HEK293 (cell line): ENCODE results near the gene SLAMF1.

Source experiments
- CTCF ChIA-PET: fragments of 350-600 bp; formaldehyde crosslinking; extraction: SDS; loops from one replicate; lab custom pipeline; 2021; ENCODE audit warnings: antibody characterized with exemption; lab: Yijun Ruan, JAX
- POLR2A ChIA-PET: fragments of 300-600 bp; formaldehyde crosslinking; extraction: SDS; loops from one replicate; lab custom pipeline; 2020; ENCODE audit warnings: antibody characterized with exemption, inconsistent platforms; lab: Yijun Ruan, JAX
- H3K27ac ChIP-seq: fragments of 200-500 bp; sonication (Bioruptor generic); 2 replicates; pipeline ENCODE4 v1.5.1; 2014; ENCODE audit warnings: low read depth, low read length, control low read depth, inconsistent platforms; ENCODE audit errors: extremely low read depth
- H3K36me3 ChIP-seq, 2 experiments: fragments of 200-500 bp in 1 of 2; sonication (Bioruptor generic) in 1 of 2; 1 replicate in 1 of 2; 2 replicates in 1 of 2; pipeline ENCODE4 v1.5.1; 2014 to 2017; ENCODE audit warnings: inconsistent platforms in 2 of 2, low read length in 2 of 2; ENCODE audit not compliant: control insufficient read depth in 2 of 2, insufficient read depth in 1 of 2
- H3K4me1 ChIP-seq: fragments of 200-500 bp; sonication (Bioruptor generic); 2 replicates; pipeline ENCODE4 v1.5.1; 2014; ENCODE audit warnings: mild to moderate bottlenecking, low read length, inconsistent platforms; ENCODE audit not compliant: control insufficient read depth, insufficient read depth
- H3K4me3 ChIP-seq: 2 replicates; pipeline ENCODE4 v1.5.1; 2011; ENCODE audit warnings: low read depth, mild to moderate bottlenecking, control low read depth, low read length, moderate library complexity
- H3K9me3 ChIP-seq: fragments of 200-500 bp; sonication (Bioruptor generic); 2 replicates; pipeline ENCODE4 v1.5.1; 2014; ENCODE audit warnings: low read depth, low read length, inconsistent platforms; ENCODE audit not compliant: control insufficient read depth, insufficient read depth
- GLI2 ChIP-seq: fragments of 450-650 bp; formaldehyde crosslinking; IDR thresholded peaks from 2 replicates; pipeline ENCODE4; 2017; ENCODE audit warnings: missing biosample characterization, missing genetic modification characterization, low read depth, borderline replicate concordance
- GLI4 ChIP-seq: fragments of 450-650 bp; formaldehyde crosslinking; IDR thresholded peaks from 2 replicates; pipeline ENCODE4 v1.5.1; 2016; ENCODE audit warnings: missing biosample characterization, missing genetic modification characterization
- HOXC10 ChIP-seq: sonication (generic); formaldehyde crosslinking; IDR thresholded peaks from 2 replicates; pipeline ENCODE4 v1.8.1; 2023; ENCODE audit warnings: mild to moderate bottlenecking, missing genetic modification reagents
- KLF10 ChIP-seq: fragments of 450-650 bp; IDR thresholded peaks from 2 replicates; pipeline ENCODE4 v1.5.1; 2018; ENCODE audit warnings: missing biosample characterization, mild to moderate bottlenecking, missing genetic modification characterization
- KLF9 ChIP-seq: fragments of 450-650 bp; formaldehyde crosslinking; IDR thresholded peaks from 2 replicates; pipeline ENCODE4 v1.5.1; 2016; ENCODE audit warnings: missing biosample characterization, missing genetic modification characterization, low read depth
- SALL2 ChIP-seq: fragments of 450-650 bp; formaldehyde crosslinking; IDR thresholded peaks from 2 replicates; pipeline ENCODE4 v1.5.0; 2017; ENCODE audit warnings: missing biosample characterization, mild to moderate bottlenecking, missing genetic modification characterization, borderline replicate concordance
- SP7 ChIP-seq: fragments of 450-650 bp; formaldehyde crosslinking; IDR thresholded peaks from 2 replicates; pipeline ENCODE4 v1.5.1; 2016; ENCODE audit warnings: missing biosample characterization, missing genetic modification characterization
- ZBTB7A ChIP-seq: fragments of 450-650 bp; formaldehyde crosslinking; IDR thresholded peaks from 2 replicates; pipeline ENCODE4 v1.5.1; 2016; ENCODE audit warnings: low read depth, missing biosample characterization, missing genetic modification characterization
- ZFHX2 ChIP-seq: fragments of 450-650 bp; formaldehyde crosslinking; conservative IDR thresholded peaks from 2 replicates; pipeline ENCODE4 v1.5.1; 2016; ENCODE audit warnings: missing biosample characterization, missing genetic modification characterization
- ZNF112 ChIP-seq: fragments of 450-650 bp; formaldehyde crosslinking; IDR thresholded peaks from 2 replicates; pipeline ENCODE4 v1.5.0; 2017; ENCODE audit warnings: missing biosample characterization, missing genetic modification characterization
- ZNF169 ChIP-seq: fragments of 450-650 bp; formaldehyde crosslinking; IDR thresholded peaks from 2 replicates; pipeline ENCODE4 v1.5.1; 2016; ENCODE audit warnings: missing biosample characterization, missing genetic modification characterization
- ZNF239 ChIP-seq: fragments of 450-650 bp; formaldehyde crosslinking; IDR thresholded peaks from 2 replicates; pipeline ENCODE4 v1.5.1; 2016; ENCODE audit warnings: missing biosample characterization, missing genetic modification characterization
- ZNF292 ChIP-seq: fragments of 450-650 bp; formaldehyde crosslinking; IDR thresholded peaks from 2 replicates; pipeline ENCODE4 v1.5.1; 2016; ENCODE audit warnings: low read depth, missing biosample characterization, missing genetic modification characterization, borderline replicate concordance
- ZNF302 ChIP-seq: fragments of 450-650 bp; formaldehyde crosslinking; IDR thresholded peaks from 2 replicates; pipeline ENCODE4 v1.5.1; 2016; ENCODE audit warnings: missing biosample characterization, missing genetic modification characterization, low read depth
- ZNF350 ChIP-seq: fragments of 450-650 bp; formaldehyde crosslinking; IDR thresholded peaks from 2 replicates; pipeline ENCODE4 v1.5.0; 2017; ENCODE audit warnings: missing biosample characterization, mild to moderate bottlenecking, missing genetic modification characterization
- ZNF426 ChIP-seq: fragments of 450-650 bp; formaldehyde crosslinking; IDR thresholded peaks from 2 replicates; pipeline ENCODE4 v1.5.1; 2017; ENCODE audit warnings: missing biosample characterization, missing genetic modification characterization, mild to moderate bottlenecking, inconsistent platforms, moderate library complexity
- ZNF501 ChIP-seq: fragments of 450-650 bp; formaldehyde crosslinking; IDR thresholded peaks from 2 replicates; pipeline ENCODE4 v1.5.1; 2016; ENCODE audit warnings: missing biosample characterization, missing genetic modification characterization
- ZNF658 ChIP-seq: fragments of 450-650 bp; formaldehyde crosslinking; IDR thresholded peaks from 2 replicates; pipeline ENCODE4; 2016; ENCODE audit warnings: missing biosample characterization, missing genetic modification characterization
- ZNF843 ChIP-seq: fragments of 450-650 bp; formaldehyde crosslinking; IDR thresholded peaks from 2 replicates; pipeline ENCODE4 v1.5.1; 2016; ENCODE audit warnings: missing biosample characterization, missing genetic modification characterization
- ZSCAN30 ChIP-seq: fragments of 450-650 bp; IDR thresholded peaks from 2 replicates; pipeline ENCODE4 v1.5.1; 2018; ENCODE audit warnings: missing biosample characterization, mild to moderate bottlenecking, missing genetic modification characterization, moderate library complexity
- TF ChIP-seq, protein P1 (sequence below): fragments of 450-650 bp; formaldehyde crosslinking; IDR thresholded peaks from 2 replicates; pipeline ENCODE4 v1.5.1; 2016; ENCODE audit warnings: missing biosample characterization, missing genetic modification characterization, low read depth
- TF ChIP-seq, protein P2 (sequence below): fragments of 450-650 bp; formaldehyde crosslinking; IDR thresholded peaks from 2 replicates; pipeline ENCODE4 v1.5.1; 2017; ENCODE audit warnings: missing biosample characterization, mild to moderate bottlenecking, missing genetic modification characterization, moderate library complexity
- TF ChIP-seq, protein P3 (sequence below): fragments of 450-650 bp; formaldehyde crosslinking; IDR thresholded peaks from 2 replicates; pipeline ENCODE4 v1.5.1; 2016; ENCODE audit warnings: missing biosample characterization, missing genetic modification characterization
- TF ChIP-seq, protein P4 (sequence below): fragments of 450-650 bp; formaldehyde crosslinking; IDR thresholded peaks from 2 replicates; pipeline ENCODE4 v1.5.1; 2016; ENCODE audit warnings: missing biosample characterization, missing genetic modification characterization
- TF ChIP-seq, protein P5 (sequence below): fragments of 450-650 bp; formaldehyde crosslinking; IDR thresholded peaks from 2 replicates; pipeline ENCODE4 v1.5.1; 2016; ENCODE audit warnings: missing biosample characterization, missing genetic modification characterization

Gene SLAMF1

DNA sequence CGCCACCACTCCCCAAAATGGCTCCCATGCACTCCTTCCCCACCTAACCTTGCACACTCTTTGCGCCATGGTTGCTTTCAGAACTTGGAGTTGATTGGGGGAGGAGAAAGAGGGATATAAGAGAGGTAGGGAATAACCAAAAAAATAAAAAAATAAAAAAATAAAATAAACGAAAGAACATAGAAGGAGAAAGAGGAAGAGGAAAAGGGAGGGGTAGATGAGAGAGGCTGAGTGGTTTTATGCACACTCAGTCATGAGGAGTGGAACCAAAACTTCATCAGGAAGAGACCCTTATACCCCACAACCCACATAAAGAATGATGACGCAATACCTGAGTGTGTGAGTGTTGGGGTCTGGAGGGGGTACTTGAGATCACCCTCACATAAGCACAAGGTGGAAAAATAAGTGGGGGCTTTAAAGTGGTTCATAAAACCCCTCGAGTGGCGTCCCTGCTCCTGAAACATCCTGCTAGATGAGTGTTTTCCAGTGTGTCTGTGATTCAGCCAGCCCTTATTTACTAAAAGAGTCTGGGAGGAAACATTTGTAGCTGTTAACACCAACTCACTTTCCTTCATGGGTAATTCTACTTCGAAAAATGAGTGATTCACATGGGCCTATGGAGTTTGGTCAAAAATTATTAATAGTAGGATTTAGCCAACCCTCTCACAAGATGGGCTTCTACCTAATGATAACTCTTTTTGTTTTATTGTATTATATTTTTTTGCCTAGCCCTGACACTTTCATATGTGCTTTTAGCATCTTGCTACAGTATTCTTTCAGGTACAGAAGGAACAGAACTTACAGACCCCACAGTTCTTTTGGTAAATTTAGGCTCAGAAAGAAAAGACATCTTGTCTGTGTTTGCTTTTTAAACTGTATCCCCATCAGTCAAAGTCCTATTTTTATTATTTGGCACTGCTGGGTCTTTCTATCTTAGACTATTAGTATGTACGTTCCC lies 5.2 kb downstream of the SLAMF1 start (continued):
- TF ChIP-seq ZFHX2 = no peak
- TF ChIP-seq, protein P1, sequence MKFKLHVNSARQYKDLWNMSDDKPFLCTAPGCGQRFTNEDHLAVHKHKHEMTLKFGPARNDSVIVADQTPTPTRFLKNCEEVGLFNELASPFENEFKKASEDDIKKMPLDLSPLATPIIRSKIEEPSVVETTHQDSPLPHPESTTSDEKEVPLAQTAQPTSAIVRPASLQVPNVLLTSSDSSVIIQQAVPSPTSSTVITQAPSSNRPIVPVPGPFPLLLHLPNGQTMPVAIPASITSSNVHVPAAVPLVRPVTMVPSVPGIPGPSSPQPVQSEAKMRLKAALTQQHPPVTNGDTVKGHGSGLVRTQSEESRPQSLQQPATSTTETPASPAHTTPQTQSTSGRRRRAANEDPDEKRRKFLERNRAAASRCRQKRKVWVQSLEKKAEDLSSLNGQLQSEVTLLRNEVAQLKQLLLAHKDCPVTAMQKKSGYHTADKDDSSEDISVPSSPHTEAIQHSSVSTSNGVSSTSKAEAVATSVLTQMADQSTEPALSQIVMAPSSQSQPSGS (tag by site-specific recombination) = no peak
- TF ChIP-seq ZSCAN30 (tag by site-specific recombination) = no peak

DNA sequence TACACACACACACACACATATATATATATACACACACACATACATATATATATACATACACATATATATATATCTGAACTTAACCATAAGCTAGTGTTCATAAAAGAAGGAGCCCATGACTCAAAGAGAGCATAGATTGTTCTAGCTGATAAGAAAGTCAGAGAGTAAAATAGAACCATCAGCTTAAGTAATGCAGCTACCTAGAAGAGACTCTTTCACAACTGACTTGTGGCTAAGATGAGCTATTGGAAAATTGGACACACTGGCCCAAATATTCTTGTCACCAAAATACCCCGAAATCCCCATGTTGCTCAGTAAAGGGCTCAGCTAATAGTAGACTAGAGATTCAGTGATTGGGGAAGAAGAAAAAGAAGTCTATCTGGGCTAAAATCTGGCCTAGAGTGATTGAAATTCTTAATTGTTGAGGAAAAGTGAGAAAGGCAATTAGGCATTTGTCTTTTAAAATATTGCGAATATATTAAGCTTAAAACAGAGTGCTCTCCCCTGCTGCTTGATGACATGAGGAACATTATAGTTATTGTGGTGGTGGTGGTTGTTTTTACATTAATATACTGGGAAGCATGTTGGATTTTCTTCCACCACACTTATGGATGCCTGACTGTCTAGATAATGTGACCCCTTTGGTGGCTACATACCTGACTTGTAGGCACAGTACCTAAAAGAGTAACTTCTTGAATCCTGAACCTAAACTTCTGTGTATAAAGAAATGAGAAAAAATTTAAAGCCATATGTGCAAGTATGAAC lies 6.3 kb downstream of the SLAMF1 start:
- Histone ChIP-seq H3K4me1 (no peaks in the 10 kb centered on the region), H3K9me3 (no peaks in the 10 kb centered on the region), H3K36me3 (no peaks in the 10 kb centered on the region), H3K4me3 (no peak overlapping the region), H3K27ac (no peak overlapping the region)
- CTCF ChIA-PET = interaction anchor here (0.8 to 1.1 kb wide), 3 partner anchors 27 to 41 kb away, joined by 3 to 6 read pairs (median 4); no protein-coding TSS in a partner anchor
- TF ChIP-seq ZNF501 = no peak
- TF ChIP-seq ZNF426 = no peak
- TF ChIP-seq, protein P2, sequence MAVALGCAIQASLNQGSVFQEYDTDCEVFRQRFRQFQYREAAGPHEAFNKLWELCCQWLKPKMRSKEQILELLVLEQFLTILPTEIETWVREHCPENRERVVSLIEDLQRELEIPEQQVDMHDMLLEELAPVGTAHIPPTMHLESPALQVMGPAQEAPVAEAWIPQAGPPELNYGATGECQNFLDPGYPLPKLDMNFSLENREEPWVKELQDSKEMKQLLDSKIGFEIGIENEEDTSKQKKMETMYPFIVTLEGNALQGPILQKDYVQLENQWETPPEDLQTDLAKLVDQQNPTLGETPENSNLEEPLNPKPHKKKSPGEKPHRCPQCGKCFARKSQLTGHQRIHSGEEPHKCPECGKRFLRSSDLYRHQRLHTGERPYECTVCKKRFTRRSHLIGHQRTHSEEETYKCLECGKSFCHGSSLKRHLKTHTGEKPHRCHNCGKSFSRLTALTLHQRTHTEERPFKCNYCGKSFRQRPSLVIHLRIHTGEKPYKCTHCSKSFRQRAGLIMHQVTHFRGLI = no peak
- no peak for TF ChIP-seq ZNF112 (tag by site-specific recombination)
- POLR2A ChIA-PET = no interaction called here

DNA sequence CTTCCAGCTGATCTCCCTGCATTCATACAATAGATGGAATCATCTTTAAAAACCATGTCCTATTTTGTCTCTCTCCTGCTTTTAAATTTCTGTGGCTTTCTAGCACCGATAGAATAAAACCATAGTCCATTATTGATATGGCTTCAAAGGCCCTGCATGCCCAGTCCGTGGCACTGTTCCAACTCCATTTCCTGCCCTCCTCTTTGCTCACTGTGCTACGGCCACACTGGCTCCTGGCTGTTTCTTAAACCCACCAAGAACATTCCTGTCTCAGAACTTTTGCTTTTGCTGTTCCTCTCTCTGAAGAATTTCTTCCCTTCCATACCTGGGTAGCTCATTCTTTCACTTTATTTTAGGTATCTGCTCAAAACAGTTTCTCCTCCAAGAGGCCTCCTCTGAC lies 7.2 kb downstream of the SLAMF1 start:
- H3K36me3 ChIP-seq = no peaks in the 10 kb centered on the region
- no peak overlapping the region for H3K4me3 ChIP-seq
- no peaks in the 10 kb centered on the region for H3K9me3 ChIP-seq
- ChIA-PET CTCF (interaction anchor here (1.0 to 1.1 kb wide), 2 partner anchors 28 to 36 kb away, joined by 4 to 6 read pairs; no protein-coding TSS in a partner anchor), POLR2A (no interaction called here)
- H3K27ac ChIP-seq = no peak overlapping the region
- H3K4me1 ChIP-seq = no peaks in the 10 kb centered on the region
- TF ChIP-seq, protein P3, sequence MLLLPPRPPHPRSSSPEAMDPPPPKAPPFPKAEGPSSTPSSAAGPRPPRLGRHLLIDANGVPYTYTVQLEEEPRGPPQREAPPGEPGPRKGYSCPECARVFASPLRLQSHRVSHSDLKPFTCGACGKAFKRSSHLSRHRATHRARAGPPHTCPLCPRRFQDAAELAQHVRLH (tag by site-specific recombination) = no peak
- TF ChIP-seq ZNF239 (tag by site-specific recombination) (no peak), SALL2 (tag by site-specific recombination) (no peak), SP7 (tag by site-specific recombination) (no peak), GLI2 (tag by site-specific recombination) (no peak), ZNF843 (tag by site-specific recombination) (no peak), ZNF350 (tag by site-specific recombination) (no peak), ZBTB7A (tag by site-specific recombination) (no peak), KLF10 (tag by site-specific recombination) (no peak), HOXC10 (no peak), GLI4 (tag by site-specific recombination) (no peak), ZNF302 (tag by site-specific recombination) (no peak), ZNF658 (tag by site-specific recombination) (no peak), ZNF292 (tag by site-specific recombination) (no peak), ZNF169 (tag by site-specific recombination) (no peak), KLF9 (tag by site-specific recombination) (no peak)
- TF ChIP-seq, protein P4, sequence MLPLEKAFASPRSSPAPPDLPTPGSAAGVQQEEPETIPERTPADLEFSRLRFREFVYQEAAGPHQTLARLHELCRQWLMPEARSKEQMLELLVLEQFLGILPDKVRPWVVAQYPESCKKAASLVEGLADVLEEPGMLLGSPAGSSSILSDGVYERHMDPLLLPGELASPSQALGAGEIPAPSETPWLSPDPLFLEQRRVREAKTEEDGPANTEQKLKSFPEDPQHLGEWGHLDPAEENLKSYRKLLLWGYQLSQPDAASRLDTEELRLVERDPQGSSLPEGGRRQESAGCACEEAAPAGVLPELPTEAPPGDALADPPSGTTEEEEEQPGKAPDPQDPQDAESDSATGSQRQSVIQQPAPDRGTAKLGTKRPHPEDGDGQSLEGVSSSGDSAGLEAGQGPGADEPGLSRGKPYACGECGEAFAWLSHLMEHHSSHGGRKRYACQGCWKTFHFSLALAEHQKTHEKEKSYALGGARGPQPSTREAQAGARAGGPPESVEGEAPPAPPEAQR (tag by site-specific recombination) = no peak
- TF ChIP-seq, protein P5, sequence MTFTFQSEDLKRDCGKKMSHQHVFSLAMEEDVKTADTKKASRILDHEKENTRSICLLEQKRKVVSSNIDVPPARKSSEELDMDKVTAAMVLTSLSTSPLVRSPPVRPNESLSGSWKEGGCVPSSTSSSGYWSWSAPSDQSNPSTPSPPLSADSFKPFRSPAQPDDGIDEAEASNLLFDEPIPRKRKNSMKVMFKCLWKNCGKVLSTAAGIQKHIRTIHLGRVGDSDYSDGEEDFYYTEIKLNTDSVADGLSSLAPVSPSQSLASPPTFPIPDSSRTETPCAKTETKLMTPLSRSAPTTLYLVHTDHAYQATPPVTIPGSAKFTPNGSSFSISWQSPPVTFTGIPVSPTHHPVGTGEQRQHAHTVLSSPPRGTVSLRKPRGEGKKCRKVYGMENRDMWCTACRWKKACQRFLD (tag by site-specific recombination) = no peak
